ENCODE measurements around the gene NRXN2.

The NRXN2 gene

GRCh38 chr11:64751136-64751535, 28.1 kb upstream of the NRXN2 start:
- Histone ChIP-seq H3K9me3 (ENCODE audit: low read depth, low read length) (no peaks in the 10 kb centered on the region), H3K9ac (ENCODE audit: insufficient read length) (no peak overlapping the region), H3K27ac (no peak overlapping the region), H3K36me3 (ENCODE audit: insufficient read depth, low read length) (no peaks in the 10 kb centered on the region), H3K4me3 (no peak overlapping the region)
- no peak for DNase-seq (ENCODE audit: low read depth, low spot score)
- TF ChIP-seq POLR2AphosphoS5 (IDR thresholded peaks at IDR 0.05; ENCODE audit: borderline replicate concordance, low read depth, low read length) (no peak), EZH2 (IDR thresholded peaks at IDR 0.05) (no peak), FOXP2 (optimal IDR thresholded peaks at IDR 0.05; ENCODE audit: control extremely low read depth, extremely low read length, insufficient read depth) (no peak)

GRCh38 chr11:64750361-64751054, 27.5 kb upstream of the NRXN2 start:
- TF ChIP-seq FOXP2 (optimal IDR thresholded peaks at IDR 0.05; ENCODE audit: control extremely low read depth, extremely low read length, insufficient read depth) (no peak), EZH2 (IDR thresholded peaks at IDR 0.05) (no peak), POLR2AphosphoS5 (IDR thresholded peaks at IDR 0.05; ENCODE audit: borderline replicate concordance, low read depth, low read length) (no peak)
- H3K9me3 ChIP-seq (ENCODE audit: low read depth, low read length), result no peaks in the 10 kb centered on the region

GRCh38 chr11:64747961-64748665, 25.1 kb upstream of the NRXN2 start:
- Histone ChIP-seq H3K4me3 (no peak overlapping the region), H3K36me3 (ENCODE audit: insufficient read depth, low read length) (no peaks in the 10 kb centered on the region), H3K9me3 (ENCODE audit: low read depth, low read length) (no peaks in the 10 kb centered on the region), H3K27ac (peak overlapping the region; percentile 72), H3K9ac (ENCODE audit: insufficient read length) (no peak overlapping the region)
- no peak for TF ChIP-seq EZH2 (IDR thresholded peaks at IDR 0.05)
- TF ChIP-seq POLR2AphosphoS5 (IDR thresholded peaks at IDR 0.05; ENCODE audit: borderline replicate concordance, low read depth, low read length), result no peak
- no peak for TF ChIP-seq FOXP2 (optimal IDR thresholded peaks at IDR 0.05; ENCODE audit: control extremely low read depth, extremely low read length, insufficient read depth)
- no peak for DNase-seq (ENCODE audit: low read depth, low spot score)

More at GRCh38 chr11:64750361-64751054, 27.5 kb upstream of the NRXN2 start:
- no peak overlapping the region for H3K9ac ChIP-seq (ENCODE audit: insufficient read length)
- H3K27ac ChIP-seq, result no peak overlapping the region
- no peak for DNase-seq (ENCODE audit: low read depth, low spot score)
- no peak overlapping the region for H3K4me3 ChIP-seq
- no peaks in the 10 kb centered on the region for H3K36me3 ChIP-seq (ENCODE audit: insufficient read depth, low read length)

GRCh38 chr11:64746486-64746885, 23.5 kb upstream of the NRXN2 start:
- Histone ChIP-seq H3K9ac (ENCODE audit: insufficient read length) (no peak overlapping the region), H3K9me3 (ENCODE audit: low read depth, low read length) (no peaks in the 10 kb centered on the region), H3K27ac (no peak overlapping the region), H3K36me3 (ENCODE audit: insufficient read depth, low read length) (no peaks in the 10 kb centered on the region), H3K4me3 (no peak overlapping the region)
- DNase-seq (ENCODE audit: low read depth, low spot score), result no peak
- TF ChIP-seq POLR2AphosphoS5 (IDR thresholded peaks at IDR 0.05; ENCODE audit: borderline replicate concordance, low read depth, low read length) (no peak), EZH2 (IDR thresholded peaks at IDR 0.05) (no peak), FOXP2 (optimal IDR thresholded peaks at IDR 0.05; ENCODE audit: control extremely low read depth, extremely low read length, insufficient read depth) (no peak)

- Histone ChIP-seq H3K27ac (no peak overlapping the region), H3K9me3 (ENCODE audit: low read depth, low read length) (no peaks in the 10 kb centered on the region), H3K4me3 (peak overlapping the region; percentile 78), H3K36me3 (ENCODE audit: insufficient read depth, low read length) (no peaks in the 10 kb centered on the region), H3K9ac (ENCODE audit: insufficient read length) (no peak overlapping the region)
- no peak for DNase-seq (ENCODE audit: low read depth, low spot score)
- TF ChIP-seq FOXP2 (optimal IDR thresholded peaks at IDR 0.05; ENCODE audit: control extremely low read depth, extremely low read length, insufficient read depth), result no peak
- TF ChIP-seq EZH2 (IDR thresholded peaks at IDR 0.05), result no peak
- TF ChIP-seq POLR2AphosphoS5 (IDR thresholded peaks at IDR 0.05; ENCODE audit: borderline replicate concordance, low read depth, low read length), result 0 out of 2 replicates have a peak, but pooled peaks have one; percentile 10
These were observed 22.7 kb upstream of the NRXN2 start for GRCh38 chr11:64745521-64746328.

DNA sequence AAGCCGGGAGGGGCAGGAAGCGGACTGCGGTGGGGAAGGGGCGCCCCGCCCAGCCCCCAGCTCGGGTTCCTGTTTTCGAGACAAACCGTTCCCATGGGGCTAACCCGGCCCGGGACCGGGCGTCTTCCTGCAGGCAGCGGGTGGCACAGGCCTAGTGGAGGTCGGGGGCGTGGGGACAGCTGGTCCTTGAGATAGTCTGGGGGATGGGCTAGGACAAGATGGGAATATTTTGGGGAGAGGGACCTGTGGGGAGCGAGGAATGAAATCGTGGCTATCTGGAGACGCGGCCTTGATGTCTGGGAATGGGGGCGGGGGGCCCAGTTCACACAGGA, 22.2 kb upstream of the NRXN2 start:
- Histone ChIP-seq H3K27ac (no peak overlapping the region), H3K9me3 (ENCODE audit: low read depth, low read length) (no peaks in the 10 kb centered on the region), H3K9ac (ENCODE audit: insufficient read length) (peak overlapping the region; percentile 53), H3K4me3 (peak overlapping the region; percentile 78), H3K36me3 (ENCODE audit: insufficient read depth, low read length) (no peaks in the 10 kb centered on the region)
- DNase-seq (ENCODE audit: low read depth, low spot score), result no peak
- TF ChIP-seq FOXP2 (optimal IDR thresholded peaks at IDR 0.05; ENCODE audit: control extremely low read depth, extremely low read length, insufficient read depth) (no peak), POLR2AphosphoS5 (IDR thresholded peaks at IDR 0.05; ENCODE audit: borderline replicate concordance, low read depth, low read length) (no peak), EZH2 (IDR thresholded peaks at IDR 0.05) (no peak)

DNA sequence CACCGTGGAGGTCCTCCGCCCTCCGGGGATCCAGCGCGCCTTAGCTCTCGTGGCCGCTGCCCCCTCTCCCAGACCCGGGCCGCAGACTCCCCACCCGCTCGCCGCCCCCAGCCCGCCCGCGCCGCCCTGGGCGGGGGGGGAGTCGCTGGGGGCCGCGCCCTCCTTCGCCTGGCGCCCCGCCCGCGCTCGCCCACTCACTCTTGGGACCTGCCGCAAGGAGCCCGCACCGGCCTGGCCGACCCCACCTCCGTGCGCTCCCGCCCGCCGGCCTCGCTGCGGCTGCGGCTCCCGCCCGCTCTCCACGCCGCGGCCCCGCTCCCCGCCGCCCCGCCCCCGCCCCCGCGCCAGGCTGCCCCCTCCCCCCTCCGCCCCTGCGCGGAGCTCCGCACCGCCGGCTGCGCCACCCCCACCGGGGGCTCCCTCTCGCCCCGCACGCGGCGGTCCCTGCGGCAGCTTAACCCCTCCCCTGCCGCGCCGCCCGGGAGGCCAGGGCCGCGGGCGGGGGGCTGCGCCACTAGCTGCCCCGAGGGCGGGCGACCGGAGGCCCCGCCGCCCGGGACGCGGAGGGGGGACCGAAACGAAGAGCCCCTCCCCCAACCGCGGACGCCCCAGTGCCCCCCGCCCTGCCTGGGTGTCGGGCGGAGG, 21.7 kb upstream of the NRXN2 start:
- TF ChIP-seq EZH2 (IDR thresholded peaks at IDR 0.05), result no peak
- TF ChIP-seq FOXP2 (optimal IDR thresholded peaks at IDR 0.05; ENCODE audit: control extremely low read depth, extremely low read length, insufficient read depth), result no peak
- no peak for TF ChIP-seq POLR2AphosphoS5 (IDR thresholded peaks at IDR 0.05; ENCODE audit: borderline replicate concordance, low read depth, low read length)
- Histone ChIP-seq H3K9ac (ENCODE audit: insufficient read length) (peak overlapping the region; percentile 61), H3K36me3 (ENCODE audit: insufficient read depth, low read length) (no peaks in the 10 kb centered on the region), H3K27ac (no peak overlapping the region), H3K4me3 (peak overlapping the region; percentile 78), H3K9me3 (ENCODE audit: low read depth, low read length) (no peaks in the 10 kb centered on the region)
- DNase-seq (ENCODE audit: low read depth, low spot score), result no peak
